HG02970 (cell line): ENCODE data around the gene WDR5.
"Not testable (repeated sequence)": the region's sequence is repeated elsewhere in the genome, so short reads cannot be mapped to it uniquely, and the experiment has no call there.

Experiments
- ATAC-seq: cut with Tn5 transposase; IDR thresholded peaks from one replicate; pipeline ENCODE4 v1.9.1; 2021; ENCODE audit warnings: mild to moderate bottlenecking, moderate library complexity, moderate number of reproducible peaks; ENCODE audit not compliant: unreplicated experiment, low FRiP score

The WDR5 gene

GRCh38 chr9:134135343-134136117, at the start of gene WDR5:
TSS of gene WDR5 (plus strand) at chr9:134136082. CDS start at chr9:134139878, 3,796 bp downstream.
- peak; percentile 61 for ATAC-seq

GRCh38 chr9:134088063-134088725, 47.7 kb upstream of the WDR5 start:
- no peak for ATAC-seq

GRCh38 chr9:134089972-134090371, 45.9 kb upstream of the WDR5 start:
- no peak for ATAC-seq

- no peak for ATAC-seq
Observed at GRCh38 chr9:134099123-134099761, 36.6 kb upstream of the WDR5 start.

- no peak for ATAC-seq
Observed at GRCh38 chr9:134100040-134100439, 35.8 kb upstream of the WDR5 start.

- ATAC-seq = not testable (repeated sequence)
Observed at GRCh38 chr9:134101133-134101532, 34.7 kb upstream of the WDR5 start.

GRCh38 chr9:134101623-134102149, 34.2 kb upstream of the WDR5 start:
- no peak for ATAC-seq

- no peak for ATAC-seq
Observed at GRCh38 chr9:134103391-134103998, 32.4 kb upstream of the WDR5 start.

- no peak for ATAC-seq
Observed at GRCh38 chr9:134111064-134111463, 24.8 kb upstream of the WDR5 start.

- ATAC-seq = no peak
Observed at GRCh38 chr9:134112561-134112960, 23.3 kb upstream of the WDR5 start.

GRCh38 chr9:134118972-134119371, 16.9 kb upstream of the WDR5 start:
- ATAC-seq = not testable (repeated sequence)

GRCh38 chr9:134123764-134124128, 12.1 kb upstream of the WDR5 start:
- no peak for ATAC-seq

GRCh38 chr9:134125413-134126095, 10.3 kb upstream of the WDR5 start:
- ATAC-seq = no peak

GRCh38 chr9:134126373-134126772, 9.5 kb upstream of the WDR5 start:
- ATAC-seq = no peak

- no peak for ATAC-seq
Observed at GRCh38 chr9:134127065-134127580, 8.8 kb upstream of the WDR5 start.

GRCh38 chr9:134127616-134128015, 8.3 kb upstream of the WDR5 start:
- ATAC-seq = no peak

- ATAC-seq = no peak
Observed at GRCh38 chr9:134128727-134129679, 6.9 kb upstream of the WDR5 start.

- no peak for ATAC-seq
Observed at GRCh38 chr9:134130503-134131375, 5.1 kb upstream of the WDR5 start.
